ENCODE results near the gene TRMT44.
"Not testable (repeated sequence)": the region's sequence is repeated elsewhere in the genome, so short reads cannot be mapped to it uniquely, and the experiment has no call there.

The TRMT44 gene

GRCh38 chr4:8407316-8407715, 33.3 kb upstream of the TRMT44 start:
- DNase-seq = no peak

DNA sequence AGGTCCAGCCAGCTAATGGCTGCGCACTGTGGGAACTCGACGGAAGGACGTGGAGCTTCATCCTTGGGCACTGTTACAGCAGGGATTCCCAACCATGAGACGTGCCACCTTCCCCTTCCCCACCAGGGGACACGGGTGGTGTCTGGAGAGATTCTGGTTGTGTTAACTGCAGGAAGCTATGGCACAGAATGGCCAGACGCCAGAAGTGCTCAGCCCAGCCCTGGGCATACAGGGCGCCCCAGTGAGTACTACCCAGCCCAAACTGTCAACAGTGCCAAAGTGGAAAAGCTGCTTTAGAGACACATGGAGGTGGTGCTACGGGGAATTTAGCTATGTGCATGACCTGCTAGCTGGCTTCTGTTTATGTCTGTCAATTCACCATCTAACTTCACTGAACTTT, 32.8 kb upstream of the TRMT44 start:
- DNase-seq = no peak

DNA sequence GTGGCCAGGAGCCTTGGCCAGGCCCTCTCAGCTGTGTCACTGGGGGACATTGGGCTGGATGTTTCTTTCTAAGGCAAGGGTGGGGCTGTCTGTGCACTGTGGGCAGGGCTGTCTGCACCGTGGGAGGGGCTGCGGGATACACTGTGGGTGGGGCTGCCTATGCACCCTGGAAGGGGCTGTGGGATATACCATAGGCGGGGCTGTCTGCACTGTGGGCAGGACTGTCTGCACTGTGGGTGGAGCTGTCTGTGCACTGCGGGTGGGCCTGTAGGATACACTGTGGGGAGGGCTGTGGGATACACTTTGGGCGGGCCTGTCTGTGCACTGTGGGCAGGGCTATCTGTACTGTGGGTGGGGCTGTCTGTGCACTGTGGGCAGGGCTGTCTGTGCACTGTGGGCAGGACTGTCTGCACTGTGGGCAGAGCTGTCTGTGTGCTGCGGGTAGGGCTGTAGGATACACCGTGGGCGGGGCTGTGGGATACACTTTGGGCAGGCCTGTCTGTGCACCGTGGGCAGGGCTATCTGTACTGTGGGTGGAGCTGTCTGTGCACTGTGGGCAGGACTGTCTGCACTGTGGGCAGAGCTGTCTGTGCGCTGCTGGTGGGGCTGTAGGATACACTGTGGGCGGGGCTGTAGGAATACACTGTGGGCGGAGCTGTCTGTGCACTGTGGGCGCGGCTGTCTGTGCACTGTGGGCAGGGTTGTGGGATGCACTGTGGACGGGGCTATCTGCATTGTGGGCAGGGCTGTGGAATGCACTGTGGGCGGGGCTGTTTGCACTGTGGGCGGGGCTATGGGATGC, 31.1 kb upstream of the TRMT44 start:
- DNase-seq = peak; percentile 74

GRCh38 chr4:8410066-8410625, 30.4 kb upstream of the TRMT44 start:
- DNase-seq = no peak

DNA sequence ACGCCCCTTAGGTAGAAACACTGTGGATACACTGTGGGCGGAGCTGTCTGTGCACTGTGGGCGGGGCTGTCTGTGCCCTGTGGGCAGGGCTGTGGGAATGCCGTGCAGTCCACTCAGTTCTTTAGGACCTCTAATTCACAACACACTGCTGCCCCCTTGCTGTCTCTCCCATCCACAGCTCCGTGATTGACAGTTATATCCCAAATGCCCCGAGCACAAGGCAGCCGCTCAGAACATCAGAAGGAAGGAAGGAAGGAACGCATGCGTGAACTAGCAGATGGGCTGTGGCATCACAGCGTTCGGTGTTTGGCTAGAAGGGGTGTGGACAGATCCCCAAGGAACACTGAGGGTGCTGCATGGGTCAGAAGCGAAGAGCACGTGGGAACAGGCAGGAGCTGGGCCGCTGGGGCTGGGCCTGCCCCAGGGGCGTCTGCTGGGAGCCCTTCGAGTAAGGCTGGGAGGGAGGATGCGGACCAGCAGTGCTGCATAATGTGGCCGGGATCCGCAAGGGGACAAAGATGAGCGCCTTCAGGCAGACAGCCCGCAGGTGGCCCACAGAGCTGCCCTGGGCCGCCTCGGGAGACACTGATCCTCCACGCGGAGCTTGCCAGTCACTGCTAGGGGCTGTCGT, 29.8 kb upstream of the TRMT44 start:
- DNase-seq = peak; percentile 96

DNA sequence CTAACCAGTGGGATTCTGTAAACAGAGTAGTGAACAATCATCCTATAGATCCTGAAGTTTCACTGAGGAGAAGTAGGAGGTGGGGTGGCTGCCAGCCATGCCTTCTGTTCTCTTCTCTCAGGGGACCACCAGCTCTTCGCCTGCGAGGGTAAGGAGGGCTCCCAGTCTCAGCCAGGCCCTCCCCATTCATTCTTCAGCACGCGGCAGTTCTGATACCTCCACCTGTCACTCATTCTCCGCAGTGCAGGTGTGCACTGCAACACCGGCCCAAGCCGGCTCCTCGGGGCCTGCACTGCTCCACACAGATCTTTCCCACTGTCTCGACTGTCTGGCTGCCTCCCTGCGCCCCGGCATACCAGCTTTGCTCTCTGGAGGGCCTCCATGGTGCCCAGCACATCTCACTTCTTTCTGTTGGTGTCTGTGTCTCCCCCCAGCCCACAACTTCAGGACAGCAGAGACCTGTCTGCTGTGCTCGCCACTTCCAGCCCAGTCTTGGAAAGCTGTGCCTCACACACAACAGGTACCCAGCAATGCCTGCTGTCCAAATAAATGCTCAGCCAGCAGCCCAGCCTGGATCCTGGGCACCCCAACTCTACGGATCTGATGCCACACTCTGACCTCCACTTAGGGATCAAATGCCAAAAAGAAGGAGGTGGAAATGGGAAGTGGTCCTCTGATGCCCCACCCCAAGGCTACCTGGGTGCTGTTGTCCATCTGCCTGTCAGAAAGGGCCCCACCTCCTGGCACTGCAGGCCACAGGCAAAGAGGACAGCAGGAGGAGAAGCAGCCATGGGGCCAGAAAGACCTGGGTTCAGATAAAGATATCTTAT, 29.0 kb upstream of the TRMT44 start:
- DNase-seq = no peak

GRCh38 chr4:8412288-8412687, 28.3 kb upstream of the TRMT44 start:
- no peak for DNase-seq

GRCh38 chr4:8414377-8414776, 26.2 kb upstream of the TRMT44 start:
- DNase-seq = no peak

DNA sequence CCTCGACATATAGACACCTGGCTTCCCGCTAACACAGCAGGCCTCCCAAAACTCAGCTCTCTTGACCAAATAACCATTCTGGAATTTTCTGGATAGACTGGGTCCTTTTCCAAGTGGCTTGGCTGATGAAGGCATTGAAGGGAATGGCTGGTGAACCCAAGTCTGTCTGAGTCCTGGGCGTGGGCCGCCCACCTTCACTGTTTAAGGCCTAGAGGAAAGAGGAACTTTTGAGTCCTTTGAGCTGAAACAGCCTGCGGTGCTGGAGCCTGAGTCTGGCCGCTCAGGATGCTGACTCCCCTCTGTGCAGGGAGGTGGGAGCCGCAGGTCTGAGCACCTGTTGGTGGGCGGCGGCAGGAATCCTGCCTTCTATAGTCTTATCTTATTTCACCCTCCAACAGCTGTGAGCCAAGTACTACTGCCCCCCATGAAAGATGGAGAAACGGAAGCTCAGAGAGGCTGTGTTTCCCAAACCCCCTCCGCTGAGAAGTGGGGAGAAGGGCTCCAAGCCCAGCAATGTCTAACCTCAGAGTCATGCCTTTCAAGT, 23.4 kb upstream of the TRMT44 start:
- no peak for DNase-seq

DNA sequence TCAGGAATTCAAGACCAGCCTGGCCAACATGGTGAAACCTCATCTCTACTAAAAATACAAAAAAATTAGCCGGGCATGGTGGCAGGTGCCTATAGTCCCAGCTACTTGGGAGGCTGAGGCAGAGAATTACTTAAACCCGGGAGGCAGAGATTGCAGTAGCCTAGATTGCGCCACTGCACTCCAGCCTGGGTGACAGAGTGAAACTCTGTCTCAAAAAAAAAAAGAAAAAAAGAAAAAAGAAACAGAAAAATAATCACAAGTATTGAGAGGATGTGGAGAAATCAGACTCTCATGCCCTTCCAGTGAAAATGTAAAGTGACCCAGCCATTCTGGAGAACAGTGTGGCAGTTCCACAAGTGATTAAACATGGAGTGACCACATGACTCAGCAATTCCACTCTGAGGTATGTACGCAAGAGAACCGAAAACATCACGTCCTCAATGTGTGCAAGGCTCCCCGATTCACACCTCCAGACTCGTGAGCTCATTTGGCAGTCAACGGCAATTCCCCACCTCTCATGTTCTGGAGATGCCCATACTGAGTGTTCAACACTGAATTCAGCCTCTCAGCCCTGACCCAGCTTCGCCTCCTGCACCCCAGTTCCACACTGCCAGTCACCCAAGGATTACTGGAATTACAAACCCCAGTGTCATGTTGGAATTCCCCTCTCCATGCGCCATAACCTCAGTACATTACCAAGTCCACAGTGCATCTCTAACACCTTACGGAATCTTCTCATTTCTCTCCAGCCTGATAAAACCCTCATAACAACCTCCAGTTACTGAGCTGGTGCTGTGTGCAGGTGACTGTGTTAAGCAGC, 21.1 kb upstream of the TRMT44 start:
- DNase-seq = no peak

DNA sequence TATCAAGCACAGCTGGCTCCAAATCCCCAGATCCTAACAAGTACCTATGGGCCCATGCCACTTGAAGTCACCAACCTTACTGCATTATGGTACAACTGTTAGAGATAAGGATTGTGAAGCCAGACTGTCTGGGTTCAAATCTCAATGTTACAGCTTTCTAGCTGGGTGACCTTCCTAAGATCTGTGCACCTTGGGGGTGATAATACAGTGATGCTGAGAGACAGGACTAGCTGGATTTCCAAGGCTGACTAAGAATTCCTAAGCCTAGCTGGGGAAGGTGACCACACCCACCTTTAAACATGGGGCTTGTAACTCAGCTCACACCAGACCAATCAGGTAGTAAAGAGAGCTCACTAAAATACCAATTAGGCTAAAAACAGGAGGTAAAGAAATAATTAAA, 20.4 kb upstream of the TRMT44 start:
- DNase-seq = not testable (repeated sequence)

DNA sequence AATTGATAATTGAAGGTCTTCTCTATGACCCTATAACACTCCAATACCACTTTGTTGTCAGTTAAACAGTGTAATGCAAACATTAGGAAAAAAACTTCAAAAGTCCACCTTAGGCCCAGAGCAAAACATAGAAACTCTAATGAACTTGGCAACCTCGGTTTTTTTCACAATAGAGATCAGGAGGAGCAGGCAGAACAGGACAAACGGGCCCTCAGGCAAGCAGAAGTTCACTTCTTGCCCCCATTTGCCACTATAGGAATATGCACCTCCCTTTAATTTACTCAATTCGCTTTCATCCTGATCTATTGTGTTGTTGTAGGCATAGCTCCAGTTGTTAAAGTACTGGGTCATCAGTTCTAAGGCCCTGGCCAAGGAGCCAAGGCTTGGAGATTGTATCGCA, 18.2 kb upstream of the TRMT44 start:
- DNase-seq = no peak

DNA sequence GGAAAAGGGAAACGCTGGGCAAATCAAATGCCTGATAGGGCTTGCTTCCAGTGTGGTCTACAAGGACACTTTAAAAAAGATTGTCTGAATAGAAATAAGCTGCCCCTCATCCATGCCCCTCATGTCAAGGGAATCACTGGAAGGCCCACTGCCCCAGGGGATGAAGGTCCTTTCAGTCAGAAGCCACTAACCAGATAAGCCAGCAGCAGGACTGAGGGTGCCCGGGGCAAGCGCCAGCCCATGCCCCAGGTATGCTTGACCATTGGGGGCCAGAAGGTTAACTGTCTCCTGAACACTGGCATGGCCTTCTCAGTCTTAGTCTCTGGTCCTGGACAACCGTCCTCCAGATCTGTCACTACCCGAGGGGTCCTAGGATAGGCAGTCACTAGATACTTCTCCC, 17.8 kb upstream of the TRMT44 start:
- no peak for DNase-seq

GRCh38 chr4:8427262-8427661, 13.3 kb upstream of the TRMT44 start:
- DNase-seq = peak; percentile 23

DNA sequence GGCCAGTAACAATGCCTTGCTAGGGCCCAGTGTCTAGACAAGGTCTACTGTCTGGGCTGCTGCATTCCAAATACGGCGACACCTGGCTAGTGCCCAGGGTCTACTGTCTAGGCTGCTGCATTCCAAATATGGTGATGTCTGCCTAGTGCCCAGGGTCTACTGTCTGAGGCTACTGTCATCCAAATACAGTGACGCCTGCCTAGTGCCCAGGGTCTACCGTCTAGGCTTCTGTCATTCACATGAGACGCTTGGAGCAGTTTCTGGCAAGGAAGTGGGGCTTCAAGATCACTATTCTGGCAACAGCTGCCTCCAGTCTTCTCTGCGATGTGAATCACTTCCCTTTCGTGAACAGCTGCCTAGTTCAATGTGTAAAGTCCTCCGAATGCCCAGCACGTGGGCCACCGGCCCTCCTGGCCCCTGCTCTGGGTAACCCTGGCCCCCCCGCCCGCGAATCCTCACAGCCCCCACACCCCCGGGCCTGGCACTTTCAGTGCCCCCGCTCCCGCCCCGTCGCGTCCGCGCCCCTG, 12.8 kb upstream of the TRMT44 start:
- peak; percentile 79 for DNase-seq

DNA sequence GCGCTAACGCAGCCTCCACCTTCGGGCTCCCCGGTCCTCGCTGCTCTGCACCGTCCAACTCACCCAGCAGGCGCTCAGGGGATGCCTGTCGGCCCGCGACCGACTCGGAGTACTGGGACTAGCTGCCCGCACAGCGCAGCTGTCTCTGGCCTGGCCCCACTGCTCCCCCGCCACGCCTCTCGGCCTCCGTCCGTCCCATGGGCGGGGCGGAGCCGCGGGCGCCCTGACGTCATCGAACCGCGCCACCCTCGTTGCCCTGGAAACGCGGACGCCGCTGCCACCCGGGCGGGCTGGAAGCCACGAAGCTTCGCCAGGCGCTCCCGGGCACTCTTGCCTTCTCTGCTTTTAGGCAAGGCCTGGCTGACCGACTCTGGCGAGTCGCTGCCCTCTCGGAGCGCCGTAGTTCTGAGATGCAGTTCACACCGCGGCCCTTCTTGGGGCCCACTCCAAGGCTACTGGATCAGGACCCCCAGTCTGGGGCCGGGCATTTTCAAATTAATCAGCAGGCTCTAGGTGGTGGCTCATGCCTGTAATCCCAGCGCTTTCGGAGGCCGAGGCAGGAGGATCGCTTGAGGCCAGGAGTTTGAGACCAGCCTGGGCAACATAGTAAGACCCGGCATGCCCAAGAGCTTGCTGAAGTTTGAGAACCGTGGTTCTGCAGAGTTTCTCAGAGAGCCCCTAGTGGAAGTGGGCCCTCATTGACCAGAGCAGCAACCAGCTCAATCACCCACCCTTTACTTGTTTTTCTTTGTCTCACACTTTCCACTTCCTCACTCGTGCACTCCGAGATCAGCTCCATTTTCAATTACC, 12.1 kb upstream of the TRMT44 start:
- peak; percentile 96 for DNase-seq

GRCh38 chr4:8431553-8431952, 9.0 kb upstream of the TRMT44 start:
- DNase-seq = no peak

GRCh38 chr4:8433136-8433535, 7.4 kb upstream of the TRMT44 start:
- DNase-seq = peak; percentile 5

GRCh38 chr4:8434251-8435073, 6.1 kb upstream of the TRMT44 start:
- DNase-seq = no peak

DNA sequence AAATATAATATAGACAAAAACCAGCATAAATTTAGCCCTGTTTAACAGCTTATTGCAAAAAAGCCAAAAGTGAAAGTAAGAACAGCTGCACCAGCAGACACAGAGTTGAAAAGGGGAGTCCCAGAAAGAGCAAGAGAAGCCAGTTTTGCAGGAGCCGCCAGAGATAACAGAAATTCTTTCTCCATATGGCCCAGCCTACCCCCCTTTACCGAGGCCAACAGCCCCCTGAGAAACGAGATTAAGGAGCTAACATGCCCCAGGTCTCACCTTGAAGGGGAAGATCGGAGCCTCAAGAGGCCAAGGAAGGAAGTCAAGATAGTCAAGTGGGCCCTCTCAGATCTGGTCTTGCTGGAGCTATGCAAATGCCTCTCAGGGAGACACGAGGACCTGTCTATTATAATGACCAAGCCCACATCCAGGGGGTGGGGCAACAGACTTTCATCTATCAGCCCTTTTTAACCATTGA, 4.9 kb upstream of the TRMT44 start:
- no peak for DNase-seq
